H1 (cell line): ENCODE data around the gene GINS2. TPM values are rescaled to one million over a fixed set of nuclear protein-coding genes. Genes with fewer than 3 reads are reported as not detected.

Experiments used
- CTCF ChIA-PET: fragments of 300-600 bp; sonication (Branson Sonifier 250); formaldehyde crosslinking; loops from one replicate; lab custom pipeline; 2021; ENCODE audit not compliant: partially characterized antibody; lab: Charles Lee
- POLR2A ChIA-PET: fragments of 300-600 bp; sonication (Branson Sonifier 250); formaldehyde crosslinking; loops from one replicate; lab custom pipeline; 2021; ENCODE audit warnings: inconsistent platforms; ENCODE audit not compliant: partially characterized antibody; lab: Charles Lee
- DNase-seq, 2 experiments: peaks; one replicate each; pipeline versions ENCODE4 v3.0.0 to v3.0.0-alpha.2; 2010 to 2022; ENCODE audit warnings: low spot score in 2 of 2, low read depth in 1 of 2, mixed read lengths in 1 of 2
- FAIRE-seq: peaks from 2 replicates; lab custom pipeline; 2011; peaks lifted over from hg19 to GRCh38; lab: Jason Lieb, UNC
- H2AFZ ChIP-seq: 2 replicates; pipeline ENCODE4 v1.8.1; 2012; ENCODE audit warnings: low read length, inconsistent platforms
- H2AK5ac ChIP-seq: 2 replicates; pipeline ENCODE4 v1.6.1; 2013; ENCODE audit warnings: low read depth, low read length
- H2BK120ac ChIP-seq: replicated peaks from 2 replicates; pipeline ENCODE3; 2013; ENCODE audit warnings: low read depth, low read length, inconsistent platforms
- H2BK12ac ChIP-seq: 2 replicates; pipeline ENCODE4 v1.6.1; 2013; ENCODE audit warnings: low read depth, low read length
- H2BK15ac ChIP-seq: 2 replicates; pipeline ENCODE4 v1.6.1; 2013; ENCODE audit warnings: low read length
- H2BK20ac ChIP-seq: 2 replicates; pipeline ENCODE4 v1.6.1; 2013; ENCODE audit warnings: low read length
- H2BK5ac ChIP-seq: 2 replicates; pipeline ENCODE4 v1.6.1; 2013; ENCODE audit warnings: low read depth, low read length
- H3K14ac ChIP-seq: 2 replicates; pipeline ENCODE4 v1.6.1; 2013; ENCODE audit warnings: inconsistent platforms; ENCODE audit not compliant: insufficient read length
- H3K18ac ChIP-seq: 2 replicates; pipeline ENCODE4 v1.6.1; 2013; ENCODE audit warnings: low read length; ENCODE audit errors: extremely low read depth
- H3K23ac ChIP-seq: 2 replicates; pipeline ENCODE4 v1.6.1; 2013; ENCODE audit warnings: inconsistent platforms; ENCODE audit not compliant: insufficient read length
- H3K23me2 ChIP-seq: 2 replicates; pipeline ENCODE4 v1.6.1; 2013; ENCODE audit warnings: low read depth, low read length
- H3K27ac ChIP-seq: 2 replicates; pipeline ENCODE4 v1.6.1; 2011; ENCODE audit warnings: low read depth, low read length, inconsistent platforms
- H3K27me3 ChIP-seq, 4 experiments: replicated peaks in 1 of 4; 1 replicate in 1 of 4; 2 replicates in 3 of 4; pipeline versions ENCODE4 v1.6.1 to v1.8.1; 2011 to 2013; ENCODE audit warnings: low read length in 3 of 4, mild to moderate bottlenecking in 3 of 4, inconsistent platforms in 2 of 4, mixed read lengths in 2 of 4, moderate library complexity in 1 of 4; ENCODE audit not compliant: control insufficient read depth in 3 of 4, insufficient read depth in 3 of 4; ENCODE audit errors: extremely low read depth in 1 of 4
- H3K36me3 ChIP-seq, 4 experiments: 2 replicates each; pipeline versions ENCODE4 v1.6.1 to v1.8.1; 2011 to 2013; ENCODE audit warnings: mild to moderate bottlenecking in 4 of 4, low read length in 3 of 4, moderate library complexity in 2 of 4, control low read depth in 1 of 4, inconsistent platforms in 1 of 4; ENCODE audit not compliant: insufficient read depth in 4 of 4, control insufficient read depth in 2 of 4
- H3K4ac ChIP-seq: replicated peaks from 2 replicates; pipeline ENCODE3; 2013; ENCODE audit warnings: low read length, low read depth, mixed read lengths, inconsistent platforms; ENCODE audit not compliant: insufficient read length
- H3K4me1 ChIP-seq, 4 experiments: replicated peaks in 1 of 4; 1 replicate in 1 of 4; 2 replicates in 3 of 4; pipeline versions ENCODE4 v1.6.1 to v1.8.1; 2011 to 2013; ENCODE audit warnings: low read length in 3 of 4, inconsistent platforms in 2 of 4, mixed read lengths in 1 of 4; ENCODE audit not compliant: insufficient read depth in 4 of 4, control insufficient read depth in 3 of 4
- H3K4me2 ChIP-seq, 2 experiments: 2 replicates each; pipeline versions ENCODE4 v1.6.1 to v1.8.1; 2011 to 2013; ENCODE audit warnings: low read depth in 2 of 2, low read length in 2 of 2, control low read depth in 1 of 2, inconsistent platforms in 1 of 2, mild to moderate bottlenecking in 1 of 2; ENCODE audit not compliant: insufficient read depth in 1 of 2
- H3K4me3 ChIP-seq, 4 experiments: fragments of 200-600, 300-600 bp in 1 of 4; sonication (generic), shearing (Covaris generic), sonication (Bioruptor Twin) in 1 of 4; 2 replicates each; pipeline versions ENCODE4 v1.5.1 to v1.8.1; 2011 to 2016; ENCODE audit warnings: low read length in 4 of 4, low read depth in 3 of 4, control low read depth in 2 of 4, inconsistent platforms in 2 of 4, mild to moderate bottlenecking in 2 of 4, mixed read lengths in 1 of 4, moderate library complexity in 1 of 4; ENCODE audit not compliant: insufficient read depth in 2 of 4; ENCODE audit errors: extremely low read depth in 1 of 4
- H3K56ac ChIP-seq: replicated peaks from 2 replicates; pipeline ENCODE3; 2013; ENCODE audit warnings: low read depth, mild to moderate bottlenecking, mixed read lengths, low read length, inconsistent platforms; ENCODE audit not compliant: insufficient read length
- H3K79me1 ChIP-seq: 2 replicates; pipeline ENCODE4 v1.6.1; 2013; ENCODE audit warnings: low read depth, low read length, control low read depth
- H3K79me2 ChIP-seq, 2 experiments: 2 replicates each; pipeline versions ENCODE4 v1.6.1 to v1.8.1; 2012 to 2013; ENCODE audit warnings: low read length in 2 of 2, mild to moderate bottlenecking in 2 of 2, inconsistent platforms in 1 of 2; ENCODE audit not compliant: insufficient read depth in 2 of 2, control insufficient read depth in 1 of 2
- H3K9ac ChIP-seq, 4 experiments: replicated peaks in 1 of 4; 1 replicate in 1 of 4; 2 replicates in 3 of 4; pipeline versions ENCODE4 v1.6.1 to v1.8.1; 2011 to 2013; ENCODE audit warnings: low read depth in 3 of 4, low read length in 3 of 4, control low read depth in 2 of 4, mild to moderate bottlenecking in 2 of 4, moderate library complexity in 2 of 4, inconsistent platforms in 1 of 4; ENCODE audit errors: extremely low read depth in 1 of 4
- H3K9me3 ChIP-seq, 2 experiments: 2 replicates each; pipeline versions ENCODE4 v1.6.1 to v1.8.1; 2012 to 2013; ENCODE audit warnings: mild to moderate bottlenecking in 2 of 2, moderate library complexity in 2 of 2, control low read depth in 1 of 2, inconsistent platforms in 1 of 2, low read depth in 1 of 2, low read length in 1 of 2, mixed read lengths in 1 of 2; ENCODE audit not compliant: insufficient read depth in 2 of 2
- H4K20me1 ChIP-seq, 2 experiments: replicated peaks in 1 of 2; 2 replicates each; pipeline versions ENCODE3 to v1.8.1; 2011 to 2013; ENCODE audit warnings: inconsistent platforms in 2 of 2, low read length in 2 of 2, mild to moderate bottlenecking in 1 of 2; ENCODE audit not compliant: insufficient read depth in 2 of 2, control insufficient read depth in 1 of 2
- H4K5ac ChIP-seq: 2 replicates; pipeline ENCODE4 v1.6.1; 2013; ENCODE audit warnings: low read length, low read depth, mixed read lengths, inconsistent platforms; ENCODE audit not compliant: insufficient read length
- H4K8ac ChIP-seq: 2 replicates; pipeline ENCODE4 v1.8.0; 2013; ENCODE audit warnings: mild to moderate bottlenecking, moderate library complexity, low read length, inconsistent platforms; ENCODE audit not compliant: insufficient read depth; ENCODE audit errors: extremely low read depth
- H4K91ac ChIP-seq: replicated peaks from 2 replicates; pipeline ENCODE3; 2013; ENCODE audit warnings: low read length, mixed read lengths, inconsistent platforms; ENCODE audit not compliant: insufficient read length
- ASH2L ChIP-seq: fragments of 200-600, 300-600 bp; sonication (generic); IDR thresholded peaks from one replicate; pipeline ENCODE4 v1.7.1; 2017; ENCODE audit warnings: low read length
- CEBPB ChIP-seq: IDR thresholded peaks from 2 replicates; pipeline ENCODE4 v1.6.1; 2012; ENCODE audit warnings: low read depth, low read length
- EGR1 ChIP-seq: IDR thresholded peaks from 2 replicates; pipeline ENCODE4 v1.6.1; 2011; ENCODE audit warnings: low read depth, low read length, borderline replicate concordance
- KDM1A ChIP-seq: fragments of 200-600, 300-600 bp; sonication (generic); IDR thresholded peaks from 2 replicates; pipeline ENCODE4 v1.7.1; 2016; ENCODE audit warnings: mild to moderate bottlenecking, low read length, borderline replicate concordance
- KDM4A ChIP-seq: IDR thresholded peaks from one replicate; pipeline ENCODE4 v1.7.1; 2012; ENCODE audit warnings: low read depth, mild to moderate bottlenecking, moderate library complexity, low read length, inconsistent platforms; ENCODE audit not compliant: severe bottlenecking
- MAFK ChIP-seq: IDR thresholded peaks from 2 replicates; pipeline ENCODE4 v1.6.1; 2012; ENCODE audit warnings: low read depth, mild to moderate bottlenecking, improper control_type of control experiment, low read length
- POLR2A ChIP-seq, 2 experiments: IDR thresholded peaks; 1 replicate in 1 of 2; 2 replicates in 1 of 2; pipeline ENCODE4 v1.6.1; 2011; ENCODE audit warnings: low read depth in 2 of 2, low read length in 2 of 2, mild to moderate bottlenecking in 2 of 2; ENCODE audit errors: control extremely low read depth in 1 of 2
- WGBS, 2 experiments: shearing (Covaris generic) in 1 of 2; methylation state at CpG; one replicate each; pipeline versions ENCODE4 v1.1.6 to v1.1.7; 2013 to 2015; ENCODE audit warnings: low lambda C conversion rate in 2 of 2, mixed read lengths in 2 of 2, inconsistent platforms in 1 of 2, low coverage in 1 of 2, missing lambda C conversion rate in 1 of 2; ENCODE audit not compliant: insufficient replicate concordance in 2 of 2, insufficient coverage in 1 of 2, insufficient read length in 1 of 2; ENCODE audit errors: extremely low coverage in 1 of 2, missing lambda C conversion rate in 1 of 2; 5-methylcytosine and 5-hydroxymethylcytosine counted together
- polyA plus RNA-seq, 7 experiments: library from polyadenylated mRNA; depleted of rRNA in 3 of 7; stranded (reverse) in 5 of 7; unstranded in 2 of 7; fragments of >200 nt in 5 of 7; fragments of 200-250 nt in 2 of 7; gene quantifications; 1 replicate in 5 of 7; 2 replicates in 1 of 7; 4 replicates in 1 of 7; pipeline versions ENCODE4 v1.2.1 to v1.2.3, GENCODE V29; 2011 to 2013; ENCODE audit warnings: missing spikeins in 2 of 7, mixed read lengths in 2 of 7
- total RNA-seq: library from RNA; stranded (reverse); fragmentation: NEBNext Ultra II Directional; extraction: Animal tissue kit (Norgen Biotek cat#: 25700); gene quantifications from 2 replicates; pipeline ENCODE4 v1.2.1, GENCODE V29; 2021
- TF ChIP-seq, protein P1 (sequence below): IDR thresholded peaks from 2 replicates; pipeline ENCODE4 v1.6.1; 2012; ENCODE audit warnings: inconsistent platforms

Gene GINS2
- total and polyA plus RNA-seq, 2 of the 8 experiments (the other 6 are each of a cell fraction or from before 2014, with no cell fraction given): 29.4 to 59.1 TPM

DNA sequence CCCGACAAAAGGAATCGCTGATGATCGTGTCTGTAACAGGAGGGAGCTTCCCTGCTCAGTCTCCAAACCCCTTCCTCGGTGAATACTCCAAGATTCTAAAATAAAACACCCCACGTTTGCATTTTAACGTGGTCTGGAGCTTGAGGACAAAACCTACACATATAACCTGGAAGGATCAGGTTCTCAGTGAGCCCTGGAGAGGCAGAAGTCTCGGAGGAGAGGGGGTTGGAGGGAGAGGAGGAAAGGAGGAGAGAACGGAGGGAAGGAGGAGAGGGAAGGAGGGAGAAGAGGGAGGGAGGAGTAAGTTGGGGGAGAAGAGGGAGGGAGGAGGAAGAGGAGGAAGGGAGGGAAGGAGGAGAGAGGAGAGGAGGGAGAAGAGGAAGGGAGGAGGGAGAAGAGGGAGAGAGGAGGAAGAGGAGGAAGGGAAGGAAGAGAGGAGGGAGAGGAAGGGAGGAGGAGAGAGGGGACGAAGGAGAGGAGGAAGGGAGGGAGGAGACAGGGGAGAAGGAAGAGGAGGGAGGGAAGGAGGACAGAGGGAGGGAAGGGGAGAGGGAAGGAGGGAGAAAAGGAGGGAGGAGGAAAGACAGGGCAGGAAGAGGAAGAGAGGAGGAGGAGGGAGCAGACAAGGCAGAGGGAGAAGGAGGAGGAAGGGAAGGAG is 27.4 kb upstream of the GINS2 start:
- H2AK5ac ChIP-seq: peak overlapping the region; percentile 93; the same call in 1 of the 2 replicates
- no peak overlapping the region for H4K8ac ChIP-seq
- H2BK15ac ChIP-seq: peak overlapping the region; percentile 92; the same call in 1 of the 2 replicates
- no peak overlapping the region for H3K4ac ChIP-seq
- H3K18ac ChIP-seq: peak overlapping the region; percentile 87
- H2BK120ac ChIP-seq: no peak overlapping the region
- H2BK5ac ChIP-seq: peak overlapping the region; percentile 83; the same call in 1 of the 2 replicates
- H2AFZ ChIP-seq: 0 out of 2 replicates have a peak overlapping the region, but pooled peaks have one; percentile 42
- H3K27ac ChIP-seq: no peak overlapping the region
- peaks cover 0 to 7% (median 2%) of the 10 kb centered on the region in 4 experiments; a peak in 3 of 7 replicates for H3K27me3 ChIP-seq
- peaks cover 5 to 6% of the 10 kb centered on the region in 2 experiments; a peak in 3 of 4 replicates for H3K9me3 ChIP-seq
- peaks cover 8% of the 10 kb centered on the region; the same call in 1 of the 2 replicates for H3K23me2 ChIP-seq
- H4K91ac ChIP-seq: peak overlapping the region; percentile 19
- POLR2A ChIA-PET: interaction anchor here (0.6 to 3.1 kb wide), 14 partner anchors 8 to 184 kb away, joined by 3 to 23 read pairs (median 4); partner anchors contain the start of gene GINS2
- no peaks in the 10 kb centered on the region for H3K36me3 ChIP-seq
- no peak overlapping the region for H3K9ac ChIP-seq
- FAIRE-seq: no peak
- H3K23ac ChIP-seq: no peak overlapping the region
- peaks cover 0 to 3% of the 10 kb centered on the region in 2 experiments for H4K20me1 ChIP-seq
- TF ChIP-seq, protein P1, sequence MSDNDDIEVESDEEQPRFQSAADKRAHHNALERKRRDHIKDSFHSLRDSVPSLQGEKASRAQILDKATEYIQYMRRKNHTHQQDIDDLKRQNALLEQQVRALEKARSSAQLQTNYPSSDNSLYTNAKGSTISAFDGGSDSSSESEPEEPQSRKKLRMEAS: 0 out of 2 replicates have a peak, but pooled peaks have one; percentile 10
- TF ChIP-seq KDM1A (peak; percentile 83; the same call in 1 of the 2 replicates), EGR1 (peak; percentile 37; the same call in 1 of the 2 replicates), ASH2L (peak; percentile 65), POLR2A (IDR thresholded peaks at IDR 0.05; ENCODE audit: control extremely low read depth in 1 of 2, low read depth in 2 of 2, low read length in 2 of 2) (no peak), KDM4A (no peak), MAFK (no peak), CEBPB (no peak)
- no peak overlapping the region for H3K14ac ChIP-seq
- H3K4me3 ChIP-seq: peak overlapping the region; percentile 15 to 52 (median 20); a peak in 6 of 8 replicates
- H3K79me2 ChIP-seq: no peaks in the 10 kb centered on the region
- no peak for DNase-seq
- H2BK12ac ChIP-seq: peak overlapping the region; percentile 98
- peak overlapping the region; percentile 65 to 72 for H3K4me2 ChIP-seq
- peak overlapping the region; percentile 91 for H2BK20ac ChIP-seq
- H3K79me1 ChIP-seq: no peaks in the 10 kb centered on the region
- WGBS, 2 experiments: 13% methylated on average over 9 of the region's 9 CpGs; no CpG with 5 or more reads in 1 of the 2 experiments
- CTCF ChIA-PET: interaction anchor here (0.6 to 20.7 kb wide), 20 partner anchors 8 to 426 kb away, joined by 3 to 620 read pairs (median 5); partner anchors contain the start of gene GINS2
- H3K56ac ChIP-seq: no peak overlapping the region
- no peak overlapping the region for H4K5ac ChIP-seq
- H3K4me1 ChIP-seq: peaks cover 0 to 10% (median 7%) of the 10 kb centered on the region in 4 experiments; a peak in 6 of 7 replicates
